Stimulated activated CD4-positive, alpha-beta T cell treated with anti-CD3 and anti-CD28 coated beads, Interleukin-2, amount 100 ng/mL, for 4 hours (primary cell): ENCODE measurements around the gene AOX1.
"Not testable (repeated sequence)": the region's sequence is repeated elsewhere in the genome, so short reads cannot be mapped to it uniquely, and the experiment has no call there.

Source experiments
- DNase-seq: peaks from one replicate; pipeline ENCODE4 v3.0.0-alpha.2; 2020; ENCODE audit warnings: low read depth

The AOX1 gene

DNA sequence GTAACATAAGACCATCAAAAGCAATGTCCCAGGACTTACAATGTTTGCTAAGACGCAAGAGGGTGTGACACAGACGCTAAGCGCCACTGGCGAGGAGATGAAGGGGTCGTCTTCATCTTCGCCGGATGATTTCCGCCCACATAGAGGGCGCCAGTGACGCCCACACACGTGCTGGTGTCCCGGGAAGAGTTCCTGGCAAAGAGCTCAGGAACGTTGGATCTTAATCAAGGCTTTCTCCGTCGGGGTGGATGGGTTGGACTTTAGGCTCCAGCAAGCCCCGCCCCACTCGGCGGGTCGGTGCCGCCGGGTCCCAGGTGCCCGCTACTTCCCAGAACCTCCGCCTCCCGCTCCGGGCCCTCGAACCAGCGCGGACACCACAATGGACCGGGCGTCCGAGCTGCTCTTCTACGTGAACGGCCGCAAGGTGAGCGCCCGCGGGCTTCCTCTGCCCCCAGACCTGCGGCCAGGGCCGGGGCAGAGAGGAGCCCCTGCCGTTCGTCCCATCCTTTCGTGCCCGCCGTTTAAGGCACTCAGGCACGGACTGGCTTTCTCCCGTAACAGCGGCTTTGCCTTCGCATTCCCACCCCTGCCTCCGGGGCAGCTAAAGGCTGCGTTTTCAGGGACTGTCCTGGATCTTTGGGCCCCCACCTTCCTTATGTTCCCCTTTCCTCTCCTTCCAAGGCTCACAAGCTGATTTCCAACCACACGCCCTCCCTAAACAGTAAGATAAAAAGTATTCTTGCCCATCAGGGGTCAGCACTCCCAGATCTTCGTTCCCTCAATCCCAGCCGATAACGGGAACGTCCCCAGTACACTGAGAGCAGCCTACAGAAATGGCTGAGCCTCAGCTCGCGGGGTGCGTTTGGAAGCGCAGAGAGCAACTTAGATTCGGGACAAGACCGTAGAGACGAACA is at the start of gene AOX1:
Gene AOX1 (plus strand): TSS at position 285 of the 914 bp plus-strand sequence. CDS start 95 bp downstream, at position 380.
- no peak for DNase-seq

DNA sequence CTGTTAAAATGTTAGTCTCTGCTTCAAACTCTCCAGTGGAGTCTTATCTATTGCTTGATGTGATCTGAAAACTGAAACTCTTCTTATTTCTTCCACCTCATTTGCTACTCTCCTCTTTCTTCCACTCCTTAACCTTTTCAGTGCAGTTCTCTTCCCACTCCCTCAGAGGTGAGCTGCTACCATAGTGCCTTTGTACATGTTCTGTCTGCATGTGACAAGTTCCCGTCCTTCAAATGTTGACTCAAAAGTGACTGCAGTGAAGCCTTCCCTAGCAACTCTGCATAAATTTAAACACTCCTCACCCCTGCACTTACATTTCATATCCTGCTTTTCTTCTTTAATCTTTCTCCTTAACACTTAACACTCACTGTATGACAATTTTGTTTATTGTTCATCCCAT is 47.7 kb upstream of the AOX1 start:
- DNase-seq: no peak

GRCh38 chr2:200540793-200541192 is 45.0 kb upstream of the AOX1 start:
- no peak for DNase-seq

GRCh38 chr2:200566596-200566995 is 19.2 kb upstream of the AOX1 start:
- DNase-seq: not testable (repeated sequence)

- no peak for DNase-seq
These were observed 17.9 kb upstream of the AOX1 start for GRCh38 chr2:200567932-200568331.

DNA sequence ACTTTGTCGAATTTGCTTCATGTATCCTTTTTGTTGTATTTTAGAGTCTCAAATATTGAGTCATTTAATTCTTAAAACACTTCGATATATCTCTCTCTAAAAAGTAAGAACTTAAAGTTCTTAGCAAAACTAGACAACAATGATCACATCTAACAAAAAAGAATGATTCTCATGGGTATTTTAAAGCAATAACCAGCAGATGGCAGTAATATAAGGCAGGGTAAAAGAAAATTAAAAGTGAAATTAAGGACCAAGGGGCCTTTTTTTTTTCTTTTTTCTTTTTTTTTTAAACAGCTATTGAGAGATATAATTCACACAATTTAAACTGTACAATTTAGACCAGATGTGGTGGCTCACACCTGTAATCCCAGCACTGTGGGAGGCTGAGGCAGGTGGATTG is 9.9 kb upstream of the AOX1 start:
- no peak for DNase-seq

DNA sequence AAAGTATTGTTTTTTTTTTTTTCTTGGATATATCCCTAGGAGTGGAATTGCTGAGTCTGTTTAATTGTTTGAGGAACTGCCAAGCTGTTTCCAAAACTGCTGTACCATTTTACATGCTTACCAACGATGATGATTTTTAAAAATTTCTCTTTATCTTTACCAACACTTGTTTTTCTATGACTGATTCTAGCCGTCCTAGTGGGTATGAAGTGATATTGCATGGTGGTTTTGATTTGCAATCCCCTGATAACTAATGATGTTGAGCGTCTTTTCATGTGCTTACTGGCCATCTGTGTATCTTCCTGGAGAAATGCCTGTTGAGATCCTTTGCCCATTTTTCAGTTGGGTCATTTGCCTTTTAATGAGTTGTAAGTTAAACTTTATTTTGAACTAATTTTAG is 8.8 kb upstream of the AOX1 start:
- no peak for DNase-seq

DNA sequence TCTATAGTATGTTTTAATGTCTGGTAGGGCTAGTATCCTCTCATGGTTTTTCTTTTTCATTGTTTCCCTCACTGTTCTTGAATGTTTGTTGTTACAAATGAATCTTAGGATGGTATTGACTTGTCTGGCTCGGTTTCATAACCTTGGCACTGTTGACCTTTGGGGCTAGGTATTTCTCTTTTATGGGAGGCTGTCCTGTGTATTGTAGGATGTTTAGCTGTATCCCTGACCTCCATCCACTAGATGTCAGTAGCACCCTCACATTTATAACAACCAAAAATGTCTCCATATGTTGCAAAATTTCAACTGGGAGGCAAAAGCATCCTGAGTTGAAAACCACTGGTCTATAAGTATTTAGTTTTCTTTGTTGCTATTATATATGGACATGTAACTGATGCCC is 7.0 kb upstream of the AOX1 start:
- DNase-seq: no peak

DNA sequence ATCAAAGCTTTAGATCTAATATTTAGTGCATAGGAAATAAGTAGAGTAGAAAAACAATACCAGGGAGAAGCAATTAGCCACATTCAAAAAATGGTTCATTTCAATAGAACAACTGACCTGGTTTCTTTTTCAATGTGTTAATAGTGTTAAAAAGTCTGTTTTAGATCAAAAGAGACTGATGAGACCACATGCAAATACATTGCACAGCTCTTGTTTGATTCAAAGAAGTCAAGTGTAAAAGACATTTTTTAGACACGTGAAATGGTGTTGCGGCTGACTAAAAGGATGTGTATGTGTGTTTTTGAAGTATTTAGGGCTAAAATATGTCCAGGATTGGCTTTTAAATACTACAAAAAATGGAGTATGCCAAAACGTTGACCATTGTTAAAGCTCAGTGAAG is 1.2 kb upstream of the AOX1 start:
- no peak for DNase-seq

GRCh38 chr2:200585340-200585729 is 479 bp upstream of the AOX1 start:
- no peak for DNase-seq

GRCh38 chr2:200586644-200586975 is 796 bp downstream of the AOX1 start:
- DNase-seq: no peak

DNA sequence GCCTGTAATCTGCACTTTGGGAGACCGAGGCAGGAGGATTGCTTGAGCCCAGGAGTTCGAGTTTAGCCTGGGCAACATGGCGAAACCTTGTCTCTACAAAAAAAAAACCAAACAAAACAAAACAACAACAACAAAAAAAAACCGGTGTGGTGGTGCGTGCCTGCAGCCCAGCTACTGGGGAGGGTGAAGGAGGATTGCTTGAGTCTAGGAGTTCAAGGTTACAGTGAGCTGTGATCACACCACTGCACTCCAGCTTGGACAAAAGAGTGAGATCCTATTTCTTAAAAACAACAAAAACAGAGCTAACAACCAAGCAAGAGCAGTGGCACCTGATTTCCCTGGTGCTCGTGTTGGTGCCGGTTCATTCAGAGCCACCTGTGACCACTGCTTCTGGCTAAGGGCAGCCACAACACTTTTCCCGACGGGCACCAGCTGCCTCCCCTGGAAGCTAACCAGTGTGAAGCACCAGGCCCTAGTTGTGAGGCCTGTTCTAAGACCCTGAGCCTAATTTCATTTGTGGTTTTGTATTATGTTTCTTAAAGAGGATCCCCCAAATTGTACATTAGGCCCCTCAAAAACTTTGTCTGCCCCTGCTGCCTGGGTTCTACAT is 1.3 kb downstream of the AOX1 start:
- DNase-seq: no peak

GRCh38 chr2:200588076-200588678 is 2.4 kb downstream of the AOX1 start:
- DNase-seq: no peak

- no peak for DNase-seq
These were observed 4.3 kb downstream of the AOX1 start for GRCh38 chr2:200590090-200590489.

- DNase-seq: no peak
These were observed 5.5 kb downstream of the AOX1 start for GRCh38 chr2:200591308-200591707.

DNA sequence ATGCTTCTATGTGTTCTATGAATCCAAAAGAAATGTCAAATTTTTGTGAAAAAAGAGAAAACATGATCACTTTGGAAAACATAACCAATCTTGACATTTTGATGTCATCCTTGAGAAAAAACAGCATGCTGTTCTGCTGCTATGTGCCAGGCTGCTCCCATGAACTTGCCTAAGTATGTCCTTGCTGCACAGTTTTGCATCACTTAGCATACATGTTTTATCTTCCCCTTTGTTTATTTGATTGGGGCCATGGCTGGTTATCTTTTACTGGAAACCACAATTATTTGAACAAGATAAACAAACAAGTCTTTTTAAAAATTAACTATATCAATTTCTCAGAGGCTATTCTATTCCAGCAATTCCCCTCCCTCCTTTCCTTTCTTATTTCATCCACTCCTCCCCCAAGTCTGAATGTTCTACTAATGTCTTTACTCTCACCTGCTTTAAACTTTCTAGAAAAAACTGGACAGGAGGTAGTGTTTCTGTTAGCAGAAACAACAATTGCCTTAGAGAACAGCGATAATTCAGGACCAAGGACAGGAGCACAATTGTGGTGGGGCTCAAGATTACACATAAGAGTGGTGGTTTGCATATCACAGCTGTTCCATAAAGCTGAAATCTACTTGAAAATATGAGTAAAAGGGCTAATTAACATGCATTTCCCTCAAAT is 6.7 kb downstream of the AOX1 start:
- DNase-seq: no peak

- DNase-seq: no peak
These were observed 8.1 kb downstream of the AOX1 start for GRCh38 chr2:200593905-200594304.

DNA sequence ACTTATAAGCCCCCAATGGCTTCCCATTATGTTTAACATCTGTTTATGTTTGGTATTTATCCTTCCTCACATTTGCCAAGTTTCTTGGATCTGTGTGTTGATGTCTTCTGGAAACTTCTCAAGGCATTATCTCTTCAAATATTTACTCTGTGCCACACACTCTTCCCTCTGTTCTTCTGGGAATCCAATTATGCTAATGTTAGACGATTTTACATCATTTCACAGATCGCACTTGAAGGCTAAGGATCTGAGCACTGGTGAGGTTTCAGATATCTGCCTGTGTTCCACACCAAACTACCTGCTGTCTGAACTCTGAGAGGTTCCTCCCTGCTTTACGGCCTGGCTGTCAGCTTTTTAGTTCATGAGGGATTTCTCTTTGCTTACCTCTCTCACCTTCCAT is 10.1 kb downstream of the AOX1 start:
- DNase-seq: no peak

GRCh38 chr2:200596774-200597570 is 11.2 kb downstream of the AOX1 start:
- no peak for DNase-seq

DNA sequence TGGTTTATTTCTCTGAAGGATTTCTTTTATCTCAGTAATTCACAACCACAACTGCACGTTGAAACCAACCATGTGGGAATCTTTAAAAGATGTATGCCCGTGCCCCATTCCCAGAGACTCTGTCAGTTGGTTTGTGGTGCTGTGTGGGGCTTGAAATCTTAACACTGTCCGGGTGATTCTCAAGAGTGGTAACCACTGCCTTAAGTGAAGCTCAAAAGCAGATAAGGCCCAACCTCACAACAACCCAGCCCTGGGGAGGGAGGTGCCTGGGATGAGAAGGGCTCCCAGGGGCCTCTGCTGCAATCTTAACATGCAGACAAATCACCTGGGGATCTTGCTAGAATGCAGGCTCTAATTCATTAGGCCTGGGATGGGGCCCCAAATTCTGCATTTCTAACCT is 13.4 kb downstream of the AOX1 start:
- DNase-seq: no peak

DNA sequence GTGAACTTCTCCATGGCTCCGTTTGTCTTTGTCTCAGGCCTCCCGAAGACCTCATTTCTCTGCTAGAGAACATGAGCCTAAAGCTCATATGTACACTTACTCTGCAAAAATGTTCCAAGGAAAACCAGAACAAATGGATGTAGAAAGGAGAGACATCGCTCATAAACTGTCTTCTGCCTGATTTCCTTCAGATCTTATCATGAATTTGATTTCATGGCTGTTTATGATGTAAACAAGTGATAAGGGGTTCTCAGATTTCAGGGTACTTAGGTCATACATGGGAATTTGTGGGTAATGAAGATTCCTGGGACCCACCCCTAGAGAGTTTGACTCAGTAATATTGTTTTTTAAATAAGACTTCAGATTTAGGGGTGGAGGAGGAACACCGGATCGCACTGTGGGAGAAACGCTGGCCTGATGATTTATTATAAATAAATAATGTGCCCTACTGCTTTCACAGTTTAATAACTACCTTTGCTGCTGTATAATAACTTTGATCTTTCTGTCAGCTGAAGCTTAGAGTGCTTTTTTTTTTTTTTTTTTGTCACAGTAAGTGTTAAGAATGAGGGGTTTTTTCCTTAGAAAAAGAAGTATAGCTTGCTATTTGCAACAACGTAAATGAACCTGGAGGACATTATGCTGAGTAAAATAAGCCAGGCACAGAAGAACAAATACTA is 14.9 kb downstream of the AOX1 start:
- DNase-seq: no peak
